Brain pericyte (primary cell): ENCODE results near the gene GCM1.
"Not testable (repeated sequence)": the region's sequence is repeated elsewhere in the genome, so short reads cannot be mapped to it uniquely, and the experiment has no call there.

ENCODE experiments used
- DNase-seq: peaks from one replicate; pipeline ENCODE4 v3.0.0-alpha.2; 2012; ENCODE audit warnings: low read depth, low spot score

Gene GCM1, protein sequence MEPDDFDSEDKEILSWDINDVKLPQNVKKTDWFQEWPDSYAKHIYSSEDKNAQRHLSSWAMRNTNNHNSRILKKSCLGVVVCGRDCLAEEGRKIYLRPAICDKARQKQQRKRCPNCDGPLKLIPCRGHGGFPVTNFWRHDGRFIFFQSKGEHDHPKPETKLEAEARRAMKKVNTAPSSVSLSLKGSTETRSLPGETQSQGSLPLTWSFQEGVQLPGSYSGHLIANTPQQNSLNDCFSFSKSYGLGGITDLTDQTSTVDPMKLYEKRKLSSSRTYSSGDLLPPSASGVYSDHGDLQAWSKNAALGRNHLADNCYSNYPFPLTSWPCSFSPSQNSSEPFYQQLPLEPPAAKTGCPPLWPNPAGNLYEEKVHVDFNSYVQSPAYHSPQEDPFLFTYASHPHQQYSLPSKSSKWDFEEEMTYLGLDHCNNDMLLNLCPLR

DNA sequence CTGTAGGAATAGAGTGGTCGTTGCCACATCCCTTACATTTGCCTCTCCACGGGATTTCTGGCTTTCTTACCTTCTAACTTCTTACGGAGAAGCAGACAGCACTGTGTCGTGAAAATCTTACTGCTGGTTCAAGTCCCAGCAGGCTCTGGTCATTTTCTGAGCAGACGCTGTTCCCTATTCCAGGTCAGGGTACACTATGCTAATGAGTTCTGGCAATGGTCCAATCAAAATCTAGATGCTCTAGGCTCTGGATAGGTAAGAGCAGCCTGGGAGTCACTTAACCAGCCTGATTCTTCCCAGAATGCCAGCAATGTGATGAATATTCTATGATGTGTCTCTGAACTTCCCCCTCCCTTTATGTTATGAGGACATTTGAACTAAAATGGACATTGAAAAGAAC, at the start of gene GCM1:
Gene GCM1 (minus strand): TSS at position 158 of the 400 bp plus-strand sequence. CDS start 3,209 bp downstream, outside the sequence.
- no peak for DNase-seq

DNA sequence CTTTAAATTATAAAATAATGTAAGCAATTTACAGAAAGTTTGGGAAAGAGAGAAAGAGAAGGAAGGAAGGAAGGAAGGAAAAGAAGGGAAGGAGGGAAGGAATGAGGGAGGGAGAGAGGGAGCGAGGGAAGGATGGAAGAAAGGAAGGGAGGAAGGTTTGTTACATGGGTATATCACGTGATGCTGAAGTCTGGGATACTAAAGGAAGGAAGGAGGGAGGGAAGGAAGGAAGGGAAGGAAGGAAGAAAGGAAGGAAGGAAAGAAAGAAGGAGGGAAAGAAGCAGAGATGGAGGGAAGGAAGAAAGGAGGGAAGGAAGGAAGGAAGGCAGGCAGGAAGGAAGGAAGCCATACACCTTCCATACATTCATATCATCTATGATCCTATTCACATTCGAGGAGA, 48.9 kb upstream of the GCM1 start:
- no peak for DNase-seq

GRCh38 chr6:53195048-53195447, 46.4 kb upstream of the GCM1 start:
- DNase-seq = no peak

- no peak for DNase-seq
These were observed 44.1 kb upstream of the GCM1 start for GRCh38 chr6:53192682-53193188.

DNA sequence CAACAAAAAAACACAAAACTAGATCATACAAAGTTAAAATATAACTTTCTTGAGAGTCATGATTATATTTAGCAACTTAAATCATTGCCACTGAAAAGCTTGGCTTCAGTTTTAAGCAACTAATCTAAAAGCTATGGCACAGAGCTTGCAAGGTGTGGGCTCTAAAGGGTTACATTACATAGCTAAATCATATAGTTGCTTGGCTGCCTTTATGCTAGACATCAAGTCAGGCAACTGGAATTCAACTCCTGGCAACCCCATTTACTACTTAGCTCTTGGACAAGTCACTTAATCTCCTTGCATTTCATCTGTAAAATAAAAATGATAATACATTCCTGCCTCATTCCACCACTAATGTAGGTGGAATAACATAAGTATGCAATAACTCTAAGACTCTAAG, 40.9 kb upstream of the GCM1 start:
- no peak for DNase-seq

DNA sequence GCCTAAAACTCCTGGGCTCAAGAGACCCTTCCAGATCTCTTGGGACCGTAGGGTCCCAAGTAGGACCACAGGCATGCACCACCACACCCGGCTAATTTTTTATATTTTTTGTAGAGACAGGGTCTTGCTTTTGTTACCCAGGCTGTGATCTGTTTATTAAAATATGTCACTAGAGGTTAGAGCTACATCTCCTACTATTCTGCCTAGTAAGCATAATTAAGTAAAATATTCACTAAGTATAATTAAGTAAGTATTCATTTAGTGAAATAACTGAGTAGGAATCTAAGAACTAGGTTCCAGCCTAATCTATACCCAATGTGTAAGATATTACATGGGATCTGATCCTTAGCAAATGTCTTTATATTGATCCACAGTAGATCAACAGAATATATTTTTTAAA, 40.2 kb upstream of the GCM1 start:
- DNase-seq = no peak

GRCh38 chr6:53180678-53181077, 32.0 kb upstream of the GCM1 start:
- DNase-seq = no peak

DNA sequence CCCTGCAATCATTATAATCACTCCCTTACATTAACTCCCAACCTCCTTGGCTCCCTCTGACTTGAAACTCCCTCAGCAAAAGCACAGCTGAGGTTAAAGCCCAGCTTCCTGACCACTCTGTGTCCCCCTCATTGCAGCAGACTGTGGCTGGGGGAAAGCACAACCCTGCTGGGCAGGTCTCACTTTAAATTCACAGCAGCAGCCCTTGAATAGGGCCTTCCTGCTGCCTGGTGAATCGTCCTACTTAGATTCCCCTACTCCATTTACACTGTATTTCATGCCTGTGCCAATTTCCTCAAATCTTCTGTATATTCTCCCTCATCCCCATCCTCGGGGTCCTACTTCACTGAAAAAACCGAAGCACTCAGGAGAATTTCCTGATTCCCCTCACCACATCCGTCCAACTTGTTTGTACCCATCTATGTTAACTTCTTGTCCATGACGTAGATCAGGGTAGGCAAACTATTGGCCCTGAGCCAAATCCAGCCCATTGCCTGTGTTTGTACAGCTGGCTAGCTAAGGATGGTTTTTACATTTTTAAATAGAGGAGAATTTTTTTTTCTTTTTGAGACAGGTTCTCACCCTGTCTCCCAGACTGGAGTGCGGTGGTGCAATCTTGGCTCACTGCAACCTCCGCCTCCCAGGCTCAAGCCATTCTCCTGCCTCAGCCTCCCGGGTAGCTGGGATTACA, 31.5 kb upstream of the GCM1 start:
- peak; percentile 94 for DNase-seq

DNA sequence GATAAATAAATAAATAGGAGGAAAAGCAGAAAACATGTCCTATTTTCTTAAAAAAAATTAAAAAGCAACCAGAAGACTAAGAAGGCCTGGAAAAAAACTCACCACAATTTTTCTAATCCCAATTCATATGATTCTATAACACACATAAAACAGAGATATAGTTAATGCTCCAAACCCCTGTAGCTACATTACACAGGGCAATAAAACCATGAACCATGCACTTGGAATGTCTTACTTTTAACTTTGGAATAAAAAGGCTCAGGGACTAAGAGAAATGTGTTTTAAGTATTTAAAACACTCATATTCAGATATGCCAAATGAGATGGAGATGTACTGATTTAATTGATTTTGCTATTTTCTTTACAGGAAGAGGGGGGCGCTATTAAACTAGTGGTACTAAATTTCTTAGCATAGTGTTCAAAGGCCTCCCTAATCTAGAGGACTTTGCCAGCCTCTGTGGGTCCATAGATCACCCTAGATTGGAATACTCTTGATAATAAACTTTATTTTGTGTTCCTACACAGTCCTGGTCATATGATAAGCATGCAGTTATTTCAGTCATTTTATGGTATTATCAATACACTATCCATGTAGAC, 30.3 kb upstream of the GCM1 start:
- DNase-seq = no peak

DNA sequence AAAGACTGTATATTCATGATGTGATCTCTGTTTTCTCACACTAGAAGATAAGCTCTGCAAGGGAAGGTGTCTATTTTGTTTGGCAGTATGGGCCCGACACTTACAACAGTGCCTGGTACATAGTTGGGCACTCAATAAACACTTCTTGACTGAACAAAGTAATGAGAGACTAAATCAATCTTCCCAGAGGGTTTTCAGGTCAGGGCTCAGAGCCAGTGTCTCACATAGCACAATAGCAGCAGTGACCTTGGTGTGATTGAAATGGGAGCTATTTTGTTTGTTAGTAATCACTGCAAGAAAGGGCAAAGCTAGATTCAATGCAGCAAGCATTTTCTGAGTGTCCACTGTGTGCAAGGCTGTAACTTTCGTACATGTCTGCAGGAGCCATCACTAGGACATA, 26.4 kb upstream of the GCM1 start:
- DNase-seq = no peak

GRCh38 chr6:53172468-53172803, 23.8 kb upstream of the GCM1 start:
- no peak for DNase-seq

DNA sequence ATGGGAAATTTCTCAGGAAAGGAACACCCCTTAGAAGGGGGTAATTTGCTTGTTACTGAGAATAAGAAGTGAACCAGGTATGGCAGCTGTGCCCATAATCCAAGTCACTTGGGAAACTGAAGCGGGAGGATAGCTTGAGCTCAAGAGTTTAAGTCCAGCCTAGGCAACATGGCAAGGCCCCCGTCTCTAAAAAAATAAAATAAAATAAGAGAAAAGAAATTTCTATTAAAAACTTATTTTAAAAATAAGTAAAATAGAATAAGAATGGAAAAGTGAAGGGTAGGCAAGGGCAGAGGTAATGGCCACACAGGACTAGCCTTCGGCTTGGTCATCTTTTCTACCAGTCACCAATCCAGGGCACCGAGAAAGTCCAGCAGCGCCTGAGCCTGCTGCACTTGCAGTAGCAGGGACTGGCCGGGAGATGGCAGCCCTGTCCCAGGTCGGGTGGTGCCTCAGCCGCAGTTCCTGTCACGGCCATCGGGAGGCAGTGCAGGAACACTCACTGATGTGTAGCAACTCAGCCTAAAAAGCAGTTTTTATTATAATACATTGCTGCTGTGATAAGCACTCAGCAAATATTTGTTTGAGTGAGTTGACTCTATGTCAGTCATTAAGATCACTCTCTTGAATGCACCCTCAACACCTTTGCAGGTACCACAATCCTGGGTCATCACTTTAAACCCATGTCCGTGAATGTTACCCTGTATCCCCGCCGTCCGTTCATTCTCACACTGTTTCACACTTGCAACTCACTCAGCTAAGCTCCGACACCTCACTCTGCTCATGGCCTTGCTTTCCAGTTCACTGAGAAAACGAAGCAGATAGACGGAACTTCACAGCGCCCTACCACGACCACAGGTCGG, 23.2 kb upstream of the GCM1 start:
- peak; percentile 77 for DNase-seq

DNA sequence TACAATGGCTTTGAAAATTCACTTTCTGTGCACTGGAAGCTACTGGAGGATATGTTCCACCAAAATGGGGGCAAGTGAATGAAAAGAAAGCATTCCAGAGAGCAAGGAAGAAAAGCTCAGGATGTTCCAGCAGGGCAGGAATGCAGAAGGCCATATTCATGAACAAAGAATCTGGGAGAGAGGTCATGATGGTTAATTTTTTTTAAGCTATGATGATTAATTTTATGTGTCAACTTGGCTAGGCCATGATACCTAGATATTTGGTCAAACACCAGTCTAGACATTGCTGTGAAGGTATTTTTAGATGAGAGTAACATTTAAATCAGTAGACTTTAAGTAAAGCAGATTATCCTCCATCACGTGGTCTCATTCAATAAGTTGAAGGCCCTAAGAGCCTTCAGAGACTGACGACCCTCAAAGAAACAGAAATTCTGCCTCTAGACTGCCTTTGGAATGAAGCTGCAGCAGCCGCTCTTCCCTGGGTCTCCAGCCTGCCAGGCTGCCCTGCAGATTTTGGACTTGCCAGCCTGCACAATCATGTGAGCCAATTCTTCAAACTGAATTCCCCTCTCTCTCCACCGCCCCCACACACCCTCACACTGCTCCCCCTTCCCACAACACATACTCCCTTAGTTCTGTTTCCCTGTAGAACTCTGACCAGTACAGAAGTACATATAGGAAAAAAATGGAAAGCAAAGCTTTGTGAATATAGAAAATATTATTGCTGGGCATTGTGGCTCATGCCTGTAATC, 20.1 kb upstream of the GCM1 start:
- DNase-seq = no peak

- no peak for DNase-seq
These were observed 16.7 kb upstream of the GCM1 start for GRCh38 chr6:53165293-53165692.

- DNase-seq = no peak
These were observed 14.0 kb upstream of the GCM1 start for GRCh38 chr6:53162606-53163005.

DNA sequence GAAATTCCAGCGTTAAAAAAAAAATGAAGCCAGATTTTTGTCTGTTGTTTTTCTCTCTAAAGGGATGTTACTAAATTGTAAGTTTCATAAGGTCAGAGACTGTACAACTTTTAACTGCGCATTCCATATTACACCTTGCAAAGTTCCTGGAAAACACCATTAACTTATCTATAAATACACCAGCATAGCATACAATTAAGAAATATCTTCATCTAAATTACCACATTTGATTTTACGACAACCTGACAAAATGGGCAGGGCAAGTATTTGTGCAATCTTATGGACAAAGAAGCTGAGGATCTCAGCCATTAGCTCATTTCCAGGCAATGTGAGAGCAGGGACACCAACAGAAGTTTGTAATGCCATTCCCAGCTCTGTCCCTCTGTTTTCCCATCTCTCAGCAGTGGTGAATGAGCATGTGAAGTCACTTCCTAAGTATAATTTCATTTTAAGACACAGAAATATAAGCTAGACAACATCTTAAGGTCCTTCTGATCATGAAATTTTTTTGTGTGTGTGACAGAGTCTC, 12.9 kb upstream of the GCM1 start:
- DNase-seq = no peak

GRCh38 chr6:53159558-53159957, 10.9 kb upstream of the GCM1 start:
- no peak for DNase-seq

- not testable (repeated sequence) for DNase-seq
These were observed 9.4 kb upstream of the GCM1 start for GRCh38 chr6:53158076-53158475.

GRCh38 chr6:53155279-53155678, 6.6 kb upstream of the GCM1 start:
- not testable (repeated sequence) for DNase-seq

GRCh38 chr6:53154794-53155193, 6.2 kb upstream of the GCM1 start:
- DNase-seq = no peak

DNA sequence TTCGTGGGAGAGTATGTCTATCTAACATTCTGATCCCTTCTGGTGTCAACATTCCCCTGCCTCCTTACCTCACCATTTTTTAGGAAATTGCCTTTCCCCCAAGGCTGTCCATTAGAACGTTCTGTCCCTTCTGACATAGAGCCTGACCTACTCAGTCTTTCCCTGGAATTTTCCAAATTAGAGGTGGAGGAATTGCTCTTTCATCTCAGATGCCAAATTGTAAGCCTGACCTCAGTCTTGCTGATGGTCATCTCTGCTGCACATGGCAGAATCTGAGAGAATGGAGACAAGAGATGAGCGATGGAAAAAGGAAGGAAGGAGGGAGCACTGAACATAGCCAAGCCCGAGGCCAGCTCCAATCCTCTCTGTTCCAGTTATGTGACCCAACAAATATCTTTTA, 5.4 kb upstream of the GCM1 start:
- no peak for DNase-seq
